A204.1 (cell line): ENCODE data around the gene DPRX.
"Not testable (repeated sequence)": the region's sequence is repeated elsewhere in the genome, so short reads cannot be mapped to it uniquely, and the experiment has no call there.

Experiments
- FAIRE-seq: peaks from 2 replicates; lab custom pipeline; 2012; peaks lifted over from hg19 to GRCh38; lab: Jason Lieb, UNC

Gene DPRX

DNA sequence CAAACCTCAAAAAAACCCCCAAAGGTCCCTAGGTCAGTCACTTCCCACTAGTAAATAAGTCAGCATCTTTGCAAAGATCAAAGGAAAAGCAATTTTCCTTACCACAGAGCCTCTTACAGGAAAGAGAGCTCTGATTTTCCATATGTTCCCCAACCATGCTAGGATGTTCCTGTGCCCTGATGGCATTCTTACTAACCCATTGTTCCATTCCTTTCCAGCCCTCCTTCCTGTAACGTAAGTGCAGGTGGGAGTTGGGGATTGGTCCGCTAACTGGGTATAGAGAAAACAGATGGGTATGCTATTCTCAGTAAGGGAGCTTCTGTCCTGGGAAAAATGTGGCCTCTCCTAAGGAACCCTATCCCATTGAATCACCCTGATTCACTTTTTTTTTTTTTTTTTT, 14.3 kb downstream of the DPRX start:
- no peak for FAIRE-seq

DNA sequence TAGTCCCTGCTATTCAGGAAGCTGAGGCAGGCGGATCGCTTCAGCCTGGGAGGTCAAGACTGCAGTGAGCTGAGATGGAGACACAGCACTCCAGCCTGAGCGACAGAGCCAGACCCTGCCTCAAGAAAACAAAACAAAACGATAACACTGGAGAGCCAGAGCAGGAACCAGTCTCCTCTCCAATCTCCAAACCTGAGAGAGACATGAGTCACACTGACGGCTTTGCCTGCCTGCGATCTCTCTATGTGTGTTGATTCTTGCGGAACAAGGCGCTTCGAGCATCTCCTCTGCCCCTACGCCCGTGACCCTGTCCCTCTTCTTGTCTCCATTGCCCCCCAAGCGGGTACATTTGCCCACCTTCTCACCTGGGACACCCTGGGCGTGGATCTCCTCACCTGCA, 15.6 kb downstream of the DPRX start:
- FAIRE-seq = no peak

DNA sequence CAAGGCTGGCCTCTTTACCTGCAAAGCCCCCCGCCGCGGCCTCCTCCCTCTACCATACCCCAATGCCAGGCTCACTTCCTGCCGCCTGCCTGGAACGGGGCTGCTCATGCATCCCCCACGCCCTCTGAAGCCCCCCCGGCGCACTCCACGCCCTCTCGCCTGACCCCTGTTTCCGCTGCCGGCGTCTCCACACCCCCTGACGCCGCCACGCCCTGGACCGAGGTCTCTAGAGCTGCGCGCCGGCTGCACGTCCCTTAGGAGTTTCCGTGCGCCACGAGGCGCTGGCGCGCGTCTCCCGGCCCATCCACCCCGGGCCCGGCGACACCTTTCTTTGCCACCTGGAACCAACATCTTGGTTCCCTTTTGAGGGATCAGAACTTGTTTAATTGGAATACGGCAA, 16.0 kb downstream of the DPRX start:
- FAIRE-seq = no peak

DNA sequence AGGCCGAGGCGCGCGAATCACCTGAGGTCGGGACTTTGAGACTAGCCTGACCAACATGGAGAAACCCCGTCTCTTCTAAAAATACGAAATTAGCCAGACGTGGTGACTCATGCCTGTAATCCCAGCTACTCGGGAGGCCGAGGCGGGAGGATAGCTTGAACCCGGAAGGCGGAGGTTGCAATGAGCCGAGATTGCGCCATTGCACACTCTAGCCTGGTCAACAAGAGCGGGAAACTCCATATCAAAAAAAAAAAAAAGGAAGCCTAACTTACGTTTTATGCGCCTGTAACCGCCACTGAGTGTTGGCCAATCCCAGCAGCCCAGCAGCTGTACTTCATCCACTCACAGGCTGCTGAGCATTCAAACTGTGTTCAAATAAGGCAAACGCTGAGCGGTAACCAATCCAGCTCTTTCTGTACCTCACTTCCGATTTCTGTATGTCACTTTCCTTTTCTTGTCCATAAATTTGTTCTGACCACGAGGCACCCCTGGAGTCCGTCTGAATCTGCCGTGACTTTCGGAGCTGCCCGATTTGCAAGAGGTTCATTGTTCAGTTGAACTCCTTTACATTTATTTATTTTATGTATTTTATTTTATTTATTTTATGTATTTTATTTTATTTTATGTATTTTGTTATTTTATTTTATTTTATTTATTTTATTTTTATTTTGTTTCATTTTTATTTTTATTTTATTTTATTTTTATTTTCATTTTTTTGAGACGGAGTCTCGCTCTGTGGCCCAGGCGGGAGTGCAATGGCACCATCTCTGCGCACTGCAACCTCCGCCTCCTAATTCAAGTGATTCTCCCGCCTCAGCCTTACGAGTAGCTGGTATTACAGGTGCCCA, 18.2 kb downstream of the DPRX start:
- peak; percentile 83 for FAIRE-seq

DNA sequence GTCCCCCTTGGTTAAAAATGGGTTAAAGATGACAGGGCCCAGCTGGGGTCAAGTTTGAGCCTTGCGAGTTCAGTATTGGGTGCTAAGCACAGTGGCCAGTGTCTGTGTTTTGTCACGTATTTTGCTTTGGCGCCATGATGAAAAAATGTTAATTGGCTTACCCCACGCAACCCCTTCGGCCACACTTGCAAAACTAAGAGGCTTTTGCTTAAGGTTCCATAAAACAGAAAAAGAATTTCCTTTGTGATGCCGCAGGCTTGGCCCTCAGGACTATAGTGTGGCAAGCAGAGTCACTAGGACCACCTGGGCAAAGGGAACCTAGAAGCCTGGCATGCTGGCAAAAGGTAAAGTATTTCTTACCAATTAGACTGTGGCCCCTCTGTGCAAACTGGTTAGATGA, 20.7 kb downstream of the DPRX start:
- FAIRE-seq = no peak

DNA sequence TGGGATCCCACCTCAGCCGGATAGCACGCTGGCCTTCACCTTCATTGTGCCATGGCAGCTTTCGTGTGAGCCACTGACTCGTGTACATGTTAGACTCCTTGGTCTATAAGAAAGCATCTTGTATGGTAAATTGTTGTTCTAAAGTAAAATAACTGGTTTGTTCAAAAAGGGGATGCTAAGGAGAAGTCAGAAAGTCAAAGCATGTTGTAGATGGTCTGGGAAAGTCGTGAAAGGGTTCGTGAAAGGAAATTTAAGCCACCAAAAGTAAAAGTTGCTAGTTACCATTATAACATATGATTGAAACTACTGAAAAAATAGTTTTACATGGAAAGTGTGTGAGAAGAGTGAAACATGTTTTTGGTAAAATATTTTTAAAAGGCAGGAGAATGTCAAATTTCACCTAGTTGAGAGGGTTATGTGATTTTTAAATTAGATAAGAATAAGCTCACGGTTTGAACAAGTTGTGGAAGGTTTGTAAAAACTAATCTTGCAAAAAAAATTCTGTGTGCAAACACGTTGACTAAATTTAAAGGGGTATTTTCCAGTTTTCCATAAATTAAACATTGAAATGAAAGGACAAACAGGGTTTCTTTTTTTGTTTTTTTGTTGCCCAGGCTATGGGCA, 23.4 kb downstream of the DPRX start:
- no peak for FAIRE-seq

DNA sequence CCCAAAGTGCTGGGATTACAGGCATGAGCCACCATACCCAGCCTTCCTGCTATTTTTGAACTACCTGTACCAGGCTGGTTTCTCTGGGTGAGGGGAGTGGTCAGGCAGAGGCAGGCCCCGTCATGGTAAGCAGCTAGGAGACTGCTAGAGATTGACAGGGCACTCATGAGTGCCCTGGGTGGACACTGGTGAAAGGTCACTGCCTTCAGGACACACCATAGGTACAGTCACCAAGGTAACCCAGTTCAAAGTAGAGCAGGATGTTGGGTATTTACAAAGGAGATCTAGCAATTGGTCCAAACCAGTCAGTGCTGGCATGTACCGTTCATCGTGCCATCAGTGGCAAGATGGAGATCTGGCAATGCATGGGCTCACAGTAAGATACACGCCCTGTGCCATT, 25.5 kb downstream of the DPRX start:
- FAIRE-seq = no peak

DNA sequence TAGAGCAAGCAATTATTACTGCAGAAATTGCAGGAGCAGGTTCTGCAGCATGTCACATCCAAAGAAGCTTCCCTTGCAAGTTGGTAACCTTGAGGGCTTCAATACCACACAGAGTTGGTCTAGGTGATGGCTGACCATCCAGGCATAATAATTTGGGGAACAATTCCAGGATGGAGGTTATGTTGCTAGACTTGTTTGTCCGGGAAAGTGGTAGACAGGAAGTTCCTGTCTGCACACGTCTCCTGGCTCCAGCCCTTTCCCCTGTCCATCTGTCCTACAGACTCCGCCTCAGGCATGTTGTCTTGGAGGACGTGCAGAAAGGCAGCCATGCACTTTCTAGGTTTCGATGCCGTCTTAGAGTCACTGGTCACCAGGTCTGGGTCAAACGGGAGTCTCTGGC, 26.0 kb downstream of the DPRX start:
- FAIRE-seq = no peak

DNA sequence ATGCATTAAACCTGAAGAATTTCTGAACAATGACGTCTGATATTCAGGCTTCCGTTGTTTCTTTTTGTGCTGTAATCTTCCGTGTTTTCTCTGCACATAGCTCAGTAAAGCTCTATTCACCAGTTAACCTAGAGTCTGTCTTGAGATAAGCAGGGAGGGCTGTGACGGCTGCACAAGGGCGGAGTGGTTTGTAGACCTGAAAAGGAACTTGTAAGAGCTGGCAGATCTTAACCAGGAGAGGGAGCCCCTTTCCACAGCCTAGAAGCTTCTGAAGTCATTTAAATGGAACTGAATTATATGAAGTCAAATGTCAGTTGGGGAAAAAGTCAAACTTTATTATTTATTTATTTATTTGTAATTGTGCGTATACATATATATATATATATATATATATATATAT, 27.5 kb downstream of the DPRX start:
- FAIRE-seq = peak; percentile 84

DNA sequence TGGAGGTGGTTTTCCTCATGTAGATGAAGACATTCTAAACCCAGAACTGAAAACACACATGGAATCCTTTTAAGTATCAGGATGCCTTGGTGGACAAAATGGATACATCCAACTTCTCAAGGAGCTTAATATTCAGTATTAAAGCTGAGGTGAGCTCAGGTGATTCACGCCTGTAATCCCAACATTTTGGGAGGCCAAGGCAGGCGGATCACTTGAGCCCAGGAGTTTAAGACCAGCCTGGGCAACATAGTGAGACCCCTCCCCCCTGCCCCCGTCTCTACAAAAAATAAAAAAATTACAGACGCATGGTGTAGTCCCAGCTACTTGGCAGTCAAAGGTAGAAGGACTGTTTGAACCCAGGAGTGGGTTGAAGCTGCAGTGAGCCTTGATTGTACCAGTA, 28.8 kb downstream of the DPRX start:
- no peak for FAIRE-seq

DNA sequence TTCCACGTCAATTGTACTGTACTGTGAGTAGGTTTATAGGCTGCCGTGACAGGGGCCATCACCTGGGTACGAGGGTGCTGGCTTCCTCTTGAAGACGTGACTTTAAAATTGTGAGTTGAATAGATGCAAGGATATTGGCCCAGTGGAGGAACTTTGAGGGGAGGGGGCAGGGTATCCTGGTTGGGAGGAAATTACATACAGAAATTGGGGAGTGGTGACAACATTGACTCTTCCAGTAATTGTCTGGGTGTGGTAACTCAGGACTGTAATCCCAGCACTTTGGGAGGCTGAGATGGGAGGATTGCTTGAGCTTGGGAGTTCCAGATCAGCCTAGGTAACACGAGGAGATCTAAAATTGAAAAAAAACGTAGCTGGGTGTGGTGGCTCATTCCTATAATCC, 30.4 kb downstream of the DPRX start:
- FAIRE-seq = no peak

DNA sequence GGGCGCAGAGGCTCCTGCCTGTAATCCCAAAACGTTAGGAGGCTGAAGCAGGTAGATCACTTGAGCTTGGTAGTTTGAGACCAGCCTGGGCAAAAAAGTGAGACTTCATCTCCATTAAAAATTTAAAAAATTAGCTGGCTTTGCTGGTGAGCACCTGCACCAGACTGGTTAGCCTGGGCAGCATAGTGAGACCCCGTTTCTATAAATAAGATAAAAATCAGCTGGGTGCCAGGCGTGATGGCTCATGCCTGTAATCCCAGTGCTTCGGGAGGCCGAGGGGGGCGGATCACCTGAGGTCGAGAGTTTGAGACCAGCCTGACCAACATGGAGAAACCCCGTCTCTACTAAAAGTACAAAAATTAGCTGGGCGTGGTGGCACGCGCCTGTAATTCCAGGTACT, 32.4 kb downstream of the DPRX start:
- FAIRE-seq = no peak

DNA sequence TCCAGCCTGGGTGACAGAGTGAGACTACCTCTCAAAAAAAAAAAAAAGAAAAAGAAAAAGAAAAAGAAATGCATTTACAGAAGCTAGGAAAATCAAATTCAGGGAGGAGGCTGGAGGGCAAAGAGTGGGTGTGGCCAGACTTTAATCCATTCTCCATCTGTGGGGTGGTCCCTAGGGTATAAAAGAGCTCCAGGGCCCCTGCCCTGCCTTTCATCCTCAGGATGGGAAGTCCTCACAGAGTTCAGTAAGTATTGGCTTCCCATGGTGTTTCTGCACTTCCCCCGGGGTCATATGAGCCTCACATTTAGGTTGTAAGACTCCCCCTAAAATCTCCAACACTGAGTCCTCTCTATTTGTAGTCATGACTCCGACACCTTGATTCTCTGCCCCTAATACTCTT, 33.0 kb downstream of the DPRX start:
- no peak for FAIRE-seq

DNA sequence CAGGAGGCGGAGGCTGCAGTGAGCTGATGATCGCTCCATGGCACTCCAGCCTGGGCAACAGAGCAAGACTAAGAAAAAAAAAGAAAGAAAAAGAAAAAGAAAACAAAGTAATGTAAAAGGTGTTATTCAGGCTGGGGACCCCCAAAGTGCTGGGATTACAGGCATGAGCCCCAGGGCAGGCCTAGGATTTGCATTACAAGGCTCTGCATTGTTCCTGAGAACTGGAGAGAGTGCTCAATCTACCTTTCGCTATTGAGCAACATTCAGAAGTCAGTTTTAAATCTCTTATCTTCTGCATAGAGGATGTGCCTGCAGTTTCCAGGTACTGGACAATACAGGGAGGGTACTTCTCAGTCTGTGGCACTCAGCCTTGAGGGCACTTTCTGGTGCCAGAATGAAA, 34.5 kb downstream of the DPRX start:
- FAIRE-seq = not testable (repeated sequence)

DNA sequence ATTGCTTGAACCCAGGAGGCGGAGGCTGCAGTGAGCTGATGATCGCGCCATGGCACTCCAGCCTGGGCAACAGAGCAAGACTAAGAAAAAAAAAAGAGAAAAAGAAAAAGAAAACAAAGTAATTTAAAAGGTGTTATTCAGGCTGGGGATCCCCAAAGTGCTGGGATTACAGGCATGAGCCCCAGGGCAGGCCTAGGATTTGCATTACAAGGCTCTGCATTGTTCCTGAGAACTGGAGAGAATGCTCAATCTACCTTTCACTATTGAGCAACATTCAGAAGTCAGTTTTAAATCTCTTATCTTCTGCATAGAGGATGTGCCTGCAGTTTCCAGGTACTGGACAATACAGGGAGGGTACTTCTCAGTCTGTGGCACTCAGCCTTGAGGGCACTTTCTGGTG, 37.0 kb downstream of the DPRX start:
- FAIRE-seq = not testable (repeated sequence)

DNA sequence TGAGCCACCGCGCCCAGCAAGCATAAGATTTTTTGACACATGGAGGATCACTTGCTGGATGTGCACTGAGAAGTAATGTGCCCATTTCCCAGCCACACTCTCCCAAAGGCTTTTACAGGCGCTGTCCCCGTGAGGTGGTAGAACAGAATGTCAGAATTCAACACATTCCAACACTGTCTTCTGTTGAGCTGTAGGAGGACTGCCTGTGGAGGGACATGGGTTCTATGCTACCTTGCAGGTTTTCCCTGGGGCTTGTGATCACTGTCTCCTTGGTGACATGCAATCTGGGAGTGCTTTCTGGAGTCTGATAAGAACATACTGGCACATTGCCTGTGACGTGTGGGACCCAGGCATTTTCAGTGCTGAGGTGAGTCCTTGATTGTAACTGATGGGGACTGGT, 38.5 kb downstream of the DPRX start:
- FAIRE-seq = no peak

DNA sequence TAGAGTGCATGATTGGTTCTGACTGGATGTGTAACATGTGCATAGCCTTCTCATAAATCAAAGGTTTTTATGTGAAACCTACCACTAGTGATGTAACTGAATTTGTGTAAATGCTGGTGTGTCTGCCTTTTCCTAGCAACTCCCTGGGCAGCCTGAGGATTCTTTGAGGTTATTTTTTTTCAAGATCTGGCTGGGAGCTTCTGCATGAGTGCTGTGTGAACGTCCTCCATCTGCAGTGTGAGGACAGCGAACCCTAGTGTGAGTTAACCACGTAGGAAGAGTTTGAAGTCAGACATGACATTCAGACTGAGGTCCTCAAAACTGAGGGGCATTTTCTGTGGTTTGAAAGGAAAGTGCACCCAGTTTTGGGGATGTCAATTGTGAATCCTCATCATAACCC, 39.9 kb downstream of the DPRX start:
- FAIRE-seq = no peak
